GM23338 (cell line): Measurements from ENCODE around the gene PERM1. TPM values are rescaled to one million over a fixed set of nuclear protein-coding genes. Genes with fewer than 3 reads are reported as not detected.

Experiments
- CTCF ChIP-seq, 2 experiments: fragments of 200-600 bp in 1 of 2; sonication (generic) in 1 of 2; conservative IDR thresholded peaks; 2 replicates each; pipeline versions ENCODE4 v1.5.1 to v1.6.1; 2016 to 2017; ENCODE audit warnings: antibody characterized with exemption in 2 of 2, low read depth in 2 of 2, mild to moderate bottlenecking in 2 of 2, moderate library complexity in 1 of 2
- ETS1 ChIP-seq: IDR thresholded peaks from 2 replicates; pipeline ENCODE4 v1.6.1; 2016; ENCODE audit warnings: antibody characterized with exemption
- EZH2 ChIP-seq: fragments of 200-600 bp; sonication (generic); IDR thresholded peaks from one replicate; pipeline ENCODE4 v1.8.0; 2017; ENCODE audit warnings: antibody characterized with exemption, mild to moderate bottlenecking, low read depth; ENCODE audit not compliant: unreplicated experiment
- NANOG ChIP-seq: IDR thresholded peaks from 2 replicates; pipeline ENCODE4 v1.6.1; 2016; ENCODE audit warnings: antibody characterized with exemption, borderline replicate concordance
- ZNF462 ChIP-seq: fragments of 250-450 bp; sonication (Bioruptor Pico); IDR thresholded peaks from 2 replicates; pipeline ENCODE4 v1.5.0; 2020; ENCODE audit warnings: mild to moderate bottlenecking, moderate library complexity
- polyA plus RNA-seq: library from polyadenylated mRNA; unstranded; fragments of >200 nt; fragmentation: Nextera tagmentation; extraction: Ambion mirVana; gene quantifications from 2 replicates; pipeline ENCODE4 v1.2.1, GENCODE V29; 2016
- total RNA-seq: library from RNA; depleted of rRNA; stranded (reverse); fragments of >200 nt; shearing (Covaris generic); gene quantifications from 2 replicates; pipeline ENCODE4 v1.2.3, GENCODE V29; 2014

PERM1 gene
- total and polyA plus RNA-seq, 2 experiments from 2014 or later = 1.1 TPM; not detected in 1

GRCh38 chr1:1013922-1014648 lies 32.2 kb upstream of the PERM1 start (continued):
- TF ChIP-seq ZNF462 (CRISPR knock-in tag) = no peak
- TF ChIP-seq NANOG = no peak
- TF ChIP-seq EZH2 = no peak
- no peak for TF ChIP-seq CTCF (conservative IDR thresholded peaks at IDR 0.05; ENCODE audit: low read depth in 2 of 2)
- no peak for TF ChIP-seq ETS1
